CD8-positive, alpha-beta memory T cell (primary cell): ENCODE measurements around the gene NAGLU. TPM values are rescaled to one million over a fixed set of nuclear protein-coding genes. Genes with fewer than 3 reads are reported as not detected.
A peak's percentile ranks its signal among the peaks of the same experiment; 100 is the strongest.

Experiments used
- CTCF ChIA-PET: fragments of 350-600 bp; sonication (Branson Sonifier 250); formaldehyde crosslinking; loops from one replicate; lab custom pipeline; 2021; ENCODE audit warnings: antibody characterized with exemption; lab: Charles Lee
- POLR2A ChIA-PET: fragments of 350-600 bp; sonication (Branson Sonifier 250); formaldehyde crosslinking; loops from one replicate; lab custom pipeline; 2021; ENCODE audit warnings: antibody characterized with exemption; lab: Charles Lee
- DNase-seq, 5 donors: peaks; one replicate each; pipeline versions ENCODE4 v3.0.0 to v3.0.0-alpha.2; 2020 to 2022; ENCODE audit warnings: mixed read lengths in 1 of 5
- H3K27ac ChIP-seq: one replicate; pipeline ENCODE4 v1.7.0; 2013; ENCODE audit warnings: low read depth, mild to moderate bottlenecking, low read length, moderate library complexity
- H3K27me3 ChIP-seq: 2 replicates; pipeline ENCODE4 v1.7.0; 2013; ENCODE audit warnings: low read length, mild to moderate bottlenecking; ENCODE audit not compliant: insufficient read depth, poor library complexity, severe bottlenecking
- H3K36me3 ChIP-seq: 2 replicates; pipeline ENCODE4 v1.7.0; 2013; ENCODE audit warnings: mild to moderate bottlenecking, low read length, moderate library complexity; ENCODE audit not compliant: insufficient read depth
- H3K4me1 ChIP-seq: 2 replicates; pipeline ENCODE4 v1.7.0; 2013; ENCODE audit warnings: mild to moderate bottlenecking, low read length, moderate library complexity; ENCODE audit not compliant: insufficient read depth
- H3K4me3 ChIP-seq: 2 replicates; pipeline ENCODE4 v1.7.0; 2013; ENCODE audit warnings: mild to moderate bottlenecking, low read length
- H3K9me3 ChIP-seq: 2 replicates; pipeline ENCODE4 v1.7.0; 2013; ENCODE audit warnings: mild to moderate bottlenecking, low read length
- H3K27ac Mint-ChIP-seq, 8 donors: one replicate each; pipeline ENCODE4 v1.8.0; 2020 to 2021; ENCODE audit warnings: mixed read lengths in 8 of 8, mild to moderate bottlenecking in 6 of 8, inconsistent platforms in 3 of 8, moderate library complexity in 3 of 8
- H3K27me3 Mint-ChIP-seq, 2 donors: one replicate each; pipeline ENCODE4 v1.8.0; 2020 to 2021; ENCODE audit warnings: mixed read lengths in 2 of 2, mild to moderate bottlenecking in 1 of 2, moderate library complexity in 1 of 2
- H3K36me3 Mint-ChIP-seq, 3 donors: one replicate each; pipeline ENCODE4 v1.8.0; 2020 to 2021; ENCODE audit warnings: mixed read lengths in 3 of 3, inconsistent platforms in 1 of 3, mild to moderate bottlenecking in 1 of 3
- H3K4me1 Mint-ChIP-seq, 3 donors: one replicate each; pipeline ENCODE4 v1.8.0; 2020 to 2021; ENCODE audit warnings: mixed read lengths in 3 of 3, inconsistent platforms in 1 of 3, mild to moderate bottlenecking in 1 of 3
- H3K4me3 Mint-ChIP-seq, 7 donors: one replicate each; pipeline ENCODE4 v1.8.0; 2020 to 2021; ENCODE audit warnings: mixed read lengths in 7 of 7, mild to moderate bottlenecking in 6 of 7, moderate library complexity in 4 of 7, inconsistent platforms in 2 of 7
- H3K9me3 Mint-ChIP-seq, 5 donors: one replicate each; pipeline ENCODE4 v1.8.0; 2020 to 2022; ENCODE audit warnings: mixed read lengths in 5 of 5, mild to moderate bottlenecking in 3 of 5, moderate library complexity in 2 of 5, inconsistent platforms in 1 of 5
- polyA plus RNA-seq: library from polyadenylated mRNA; unstranded; fragments of 300-500 nt; fragmentation: Illumina TruSeq; gene quantifications from one replicate; pipeline ENCODE4 v1.2.3, GENCODE V29; 2021
- total RNA-seq, 2 experiments: library from RNA; stranded (reverse); gene quantifications; one replicate each; pipeline ENCODE4 v1.2.3, GENCODE V29; 2021

The NAGLU gene
- total and polyA plus RNA-seq, 3 experiments from 2014 or later, result 15.8 to 17.4 (median 17.0) TPM

DNA sequence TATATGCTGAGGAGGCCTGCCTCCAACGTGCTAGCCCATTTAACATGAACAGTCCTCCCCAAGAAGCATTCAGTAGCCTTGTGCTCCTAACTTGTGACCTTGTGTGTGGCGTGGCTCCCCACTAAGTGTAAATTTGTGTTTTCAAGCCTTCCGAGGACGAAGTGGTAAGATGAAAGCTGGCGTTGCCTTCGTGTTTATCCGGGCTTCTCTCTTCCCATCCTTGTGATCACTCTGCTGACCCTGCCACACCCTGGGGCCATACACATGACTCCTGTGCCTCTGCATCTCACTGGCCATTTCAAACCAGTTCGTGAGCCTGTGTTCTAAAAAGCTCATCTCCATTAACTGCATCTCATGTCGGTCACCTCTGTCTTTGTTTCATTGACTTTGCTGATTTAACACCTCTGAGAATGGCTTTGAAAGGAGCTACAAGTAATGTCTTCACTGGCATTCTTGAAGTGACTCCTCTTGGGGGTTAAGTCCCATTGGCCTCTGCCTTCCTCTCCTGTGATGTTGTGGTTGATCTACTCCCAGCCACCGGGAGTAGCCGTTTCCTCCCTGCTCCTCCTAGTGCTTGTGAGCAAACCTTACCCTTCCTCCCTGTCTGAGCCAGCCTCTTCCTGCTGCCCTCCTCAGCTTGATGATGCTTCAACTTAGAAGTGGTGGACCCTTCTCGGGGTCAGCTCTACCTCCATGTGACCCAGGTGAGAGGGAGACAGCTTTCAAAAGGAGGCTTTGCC is 27.4 kb upstream of the NAGLU start:
- H3K27ac ChIP-seq, result no peak overlapping the region
- no peaks in the 10 kb centered on the region for H3K9me3 Mint-ChIP-seq
- no peaks in the 10 kb centered on the region for H3K9me3 ChIP-seq
- CTCF ChIA-PET, result no interaction called here
- no peaks in the 10 kb centered on the region for H3K4me1 ChIP-seq
- peaks cover 0 to 4% (median 0%) of the 10 kb centered on the region in 3 donors for H3K36me3 Mint-ChIP-seq
- POLR2A ChIA-PET, result no interaction called here
- no peaks in the 10 kb centered on the region for H3K36me3 ChIP-seq
- H3K4me1 Mint-ChIP-seq, result no peaks in the 10 kb centered on the region
- DNase-seq, result no peak
- no peak overlapping the region for H3K4me3 Mint-ChIP-seq
- H3K27ac Mint-ChIP-seq, result peak overlapping the region in 1 of 8 donors; percentile 67
- H3K27me3 ChIP-seq, result no peaks in the 10 kb centered on the region
- no peak overlapping the region for H3K4me3 ChIP-seq
- H3K27me3 Mint-ChIP-seq, result peaks cover 11 to 15% of the 10 kb centered on the region in 2 donors

DNA sequence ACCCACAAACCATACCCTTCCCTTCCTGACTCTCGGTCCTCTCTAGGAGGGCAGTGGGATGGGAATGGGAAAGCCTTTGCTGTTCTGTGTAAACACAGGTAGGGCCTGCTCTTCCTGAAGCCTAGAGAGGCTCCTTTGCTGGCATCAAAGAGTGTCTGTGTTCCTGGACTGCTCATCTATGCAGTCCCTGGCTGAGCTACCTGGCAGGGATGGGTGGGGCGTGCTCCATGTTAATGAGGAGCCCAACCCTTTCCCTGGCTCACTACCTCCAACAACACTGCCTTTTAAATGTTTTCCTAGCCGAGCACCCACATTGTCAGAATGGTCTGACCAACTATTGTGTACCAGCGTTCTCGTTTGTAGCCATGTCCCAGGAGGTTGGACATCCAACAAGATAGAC is 26.6 kb upstream of the NAGLU start:
- H3K4me3 ChIP-seq, result no peak overlapping the region
- H3K36me3 ChIP-seq, result no peaks in the 10 kb centered on the region
- Mint-ChIP-seq H3K36me3 (peaks cover 0 to 4% (median 0%) of the 10 kb centered on the region in 3 donors), H3K4me3 (no peak overlapping the region), H3K27ac (no peak overlapping the region), H3K9me3 (no peaks in the 10 kb centered on the region), H3K27me3 (peaks cover 11 to 15% of the 10 kb centered on the region in 2 donors), H3K4me1 (no peaks in the 10 kb centered on the region)
- H3K27ac ChIP-seq, result no peak overlapping the region
- H3K9me3 ChIP-seq, result no peaks in the 10 kb centered on the region
- no peaks in the 10 kb centered on the region for H3K4me1 ChIP-seq
- H3K27me3 ChIP-seq, result no peaks in the 10 kb centered on the region
- DNase-seq, result no peak
- POLR2A ChIA-PET, result no interaction called here
- CTCF ChIA-PET, result interaction anchor here (1.0 kb wide), 1 partner anchor 187 kb away, joined by 3 read pairs; no protein-coding TSS in a partner anchor

DNA sequence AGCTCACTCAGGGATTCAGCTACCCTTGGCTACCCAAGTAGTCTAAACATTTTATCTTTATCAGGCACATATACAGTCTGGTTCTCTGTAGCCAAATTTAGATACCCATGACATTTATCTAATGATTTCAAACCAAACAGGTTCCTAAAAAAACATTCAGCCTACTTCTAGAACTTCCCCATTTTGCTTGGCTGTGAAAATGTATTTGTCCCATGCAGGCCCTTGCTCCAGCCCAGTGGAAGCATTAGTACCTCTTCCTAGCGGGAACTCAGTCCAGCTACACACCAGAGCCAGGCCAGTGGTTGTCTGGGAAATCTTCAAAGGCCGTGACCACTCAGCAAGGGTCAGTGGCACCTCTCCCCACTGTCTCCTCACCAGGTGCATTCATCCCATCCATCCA is 26.2 kb upstream of the NAGLU start:
- H3K27me3 ChIP-seq, result no peaks in the 10 kb centered on the region
- H3K9me3 ChIP-seq, result no peaks in the 10 kb centered on the region
- ChIA-PET CTCF (interaction anchor here (1.0 kb wide), 1 partner anchor 187 kb away, joined by 3 read pairs; no protein-coding TSS in a partner anchor), POLR2A (no interaction called here)
- Mint-ChIP-seq H3K27me3 (peaks cover 11 to 15% of the 10 kb centered on the region in 2 donors), H3K36me3 (peaks cover 0 to 4% (median 0%) of the 10 kb centered on the region in 3 donors), H3K4me3 (no peak overlapping the region), H3K9me3 (no peaks in the 10 kb centered on the region), H3K27ac (peak overlapping the region in 1 of 8 donors; percentile 30), H3K4me1 (no peaks in the 10 kb centered on the region)
- H3K27ac ChIP-seq, result no peak overlapping the region
- H3K4me3 ChIP-seq, result no peak overlapping the region
- H3K36me3 ChIP-seq, result no peaks in the 10 kb centered on the region
- DNase-seq, result no peak
- no peaks in the 10 kb centered on the region for H3K4me1 ChIP-seq

DNA sequence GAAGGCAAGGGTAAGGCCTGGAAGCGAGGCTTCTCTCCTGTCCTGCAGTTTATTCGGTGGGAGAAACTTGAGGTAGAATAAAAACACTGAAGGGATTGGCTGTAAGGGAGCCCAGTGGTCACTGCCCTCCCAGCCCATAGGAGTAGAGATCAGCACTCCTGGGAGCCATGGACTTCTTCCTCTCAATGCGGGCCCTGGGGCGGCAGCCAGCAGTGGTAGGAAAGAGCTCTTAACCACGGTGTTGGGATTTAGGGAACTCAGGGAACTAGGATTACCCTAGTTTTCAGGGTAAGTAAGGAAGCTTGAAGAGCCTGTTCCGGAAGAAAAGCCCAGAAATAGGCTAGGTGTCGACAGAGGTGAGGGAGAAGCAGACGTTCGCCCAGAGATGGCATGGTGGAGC is 23.8 kb upstream of the NAGLU start:
- Mint-ChIP-seq H3K27ac (no peak overlapping the region), H3K4me3 (no peak overlapping the region), H3K9me3 (no peaks in the 10 kb centered on the region), H3K4me1 (peaks cover 0 to under 1% (median under 1%) of the 10 kb centered on the region in 3 donors), H3K27me3 (peaks cover 9 to 15% of the 10 kb centered on the region in 2 donors), H3K36me3 (peaks cover 0 to 4% (median 0%) of the 10 kb centered on the region in 3 donors)
- ChIA-PET CTCF (interaction anchor here (3.0 kb wide), 1 partner anchor 106 kb away, joined by 12 read pairs; no protein-coding TSS in a partner anchor), POLR2A (no interaction called here)
- Histone ChIP-seq H3K27ac (no peak overlapping the region), H3K9me3 (no peaks in the 10 kb centered on the region), H3K4me1 (peaks cover 2% of the 10 kb centered on the region), H3K4me3 (no peak overlapping the region), H3K27me3 (no peaks in the 10 kb centered on the region), H3K36me3 (no peaks in the 10 kb centered on the region)
- DNase-seq, result no peak

DNA sequence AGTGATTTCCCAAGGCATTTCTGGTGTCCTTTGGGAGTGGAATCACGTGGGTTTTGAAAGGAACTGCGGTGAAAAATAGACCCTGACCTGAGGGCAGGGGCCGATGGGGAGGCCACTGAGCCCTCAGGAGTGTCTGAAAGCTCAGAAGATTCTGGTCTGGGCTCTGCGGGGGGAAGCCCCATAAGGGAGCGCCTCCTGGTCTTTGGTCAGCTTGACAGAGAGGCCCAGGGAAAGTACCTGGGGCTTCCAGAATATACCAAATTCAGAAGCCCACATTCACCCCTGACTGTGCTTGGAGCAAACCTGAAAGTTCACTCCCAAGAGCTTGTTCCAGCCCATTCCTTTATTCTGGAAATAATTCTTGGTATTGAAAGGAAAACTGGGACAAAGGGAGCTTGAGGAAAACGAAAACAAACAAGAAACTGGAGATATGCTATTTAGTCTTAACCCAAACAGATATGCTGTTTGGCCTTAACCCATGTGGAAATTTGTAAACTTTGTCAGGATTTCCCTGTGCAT is 23.2 kb upstream of the NAGLU start:
- H3K27me3 ChIP-seq, result no peaks in the 10 kb centered on the region
- Mint-ChIP-seq H3K4me3 (no peak overlapping the region), H3K4me1 (peaks cover 2 to 6% (median 6%) of the 10 kb centered on the region in 3 donors), H3K36me3 (peaks cover 0 to 4% (median 0%) of the 10 kb centered on the region in 3 donors), H3K27me3 (peaks cover 9 to 15% of the 10 kb centered on the region in 2 donors), H3K9me3 (no peaks in the 10 kb centered on the region), H3K27ac (no peak overlapping the region)
- peaks cover 4% of the 10 kb centered on the region for H3K4me1 ChIP-seq
- no peak overlapping the region for H3K4me3 ChIP-seq
- H3K9me3 ChIP-seq, result no peaks in the 10 kb centered on the region
- POLR2A ChIA-PET, result no interaction called here
- DNase-seq, result no peak
- no peak overlapping the region for H3K27ac ChIP-seq
- H3K36me3 ChIP-seq, result no peaks in the 10 kb centered on the region
- CTCF ChIA-PET, result interaction anchor here (3.0 kb wide), 1 partner anchor 106 kb away, joined by 12 read pairs; no protein-coding TSS in a partner anchor

DNA sequence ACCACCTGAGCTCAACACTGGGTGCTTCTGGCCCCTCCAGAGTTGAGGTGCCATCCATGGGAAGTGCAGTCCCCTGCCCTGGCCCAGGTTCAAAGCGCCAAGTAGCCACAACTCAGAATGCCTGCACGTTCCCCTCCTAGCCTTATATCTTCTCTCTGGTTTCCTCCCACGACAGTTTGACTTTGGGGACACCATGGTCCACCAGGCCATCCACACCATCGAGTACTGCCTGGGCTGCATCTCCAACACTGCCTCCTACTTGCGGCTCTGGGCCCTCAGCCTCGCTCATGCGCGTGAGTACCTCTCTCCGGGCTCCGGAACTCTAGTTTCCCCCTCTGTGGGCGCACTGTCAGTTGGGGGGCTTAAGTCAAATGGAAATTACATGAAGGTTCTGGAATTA is 22.4 kb upstream of the NAGLU start:
- Mint-ChIP-seq H3K27ac (no peak overlapping the region), H3K4me1 (peaks cover 2 to 7% (median 7%) of the 10 kb centered on the region in 3 donors), H3K27me3 (peaks cover 9 to 15% of the 10 kb centered on the region in 2 donors), H3K4me3 (no peak overlapping the region), H3K36me3 (peaks cover 0 to 2% (median 0%) of the 10 kb centered on the region in 3 donors), H3K9me3 (no peaks in the 10 kb centered on the region)
- peaks cover 4% of the 10 kb centered on the region for H3K4me1 ChIP-seq
- H3K9me3 ChIP-seq, result no peaks in the 10 kb centered on the region
- H3K4me3 ChIP-seq, result no peak overlapping the region
- no peaks in the 10 kb centered on the region for H3K36me3 ChIP-seq
- POLR2A ChIA-PET, result interaction anchor here (0.6 kb wide), 1 partner anchor 1080 kb away, joined by 3 read pairs; no protein-coding TSS in a partner anchor
- no peaks in the 10 kb centered on the region for H3K27me3 ChIP-seq
- H3K27ac ChIP-seq, result no peak overlapping the region
- DNase-seq, result no peak
- CTCF ChIA-PET, result interaction anchor here (1.0 to 3.0 kb wide), 3 partner anchors 14 to 107 kb away, joined by 3 to 12 read pairs (median 4); partner anchors contain the start of gene NAGLU

DNA sequence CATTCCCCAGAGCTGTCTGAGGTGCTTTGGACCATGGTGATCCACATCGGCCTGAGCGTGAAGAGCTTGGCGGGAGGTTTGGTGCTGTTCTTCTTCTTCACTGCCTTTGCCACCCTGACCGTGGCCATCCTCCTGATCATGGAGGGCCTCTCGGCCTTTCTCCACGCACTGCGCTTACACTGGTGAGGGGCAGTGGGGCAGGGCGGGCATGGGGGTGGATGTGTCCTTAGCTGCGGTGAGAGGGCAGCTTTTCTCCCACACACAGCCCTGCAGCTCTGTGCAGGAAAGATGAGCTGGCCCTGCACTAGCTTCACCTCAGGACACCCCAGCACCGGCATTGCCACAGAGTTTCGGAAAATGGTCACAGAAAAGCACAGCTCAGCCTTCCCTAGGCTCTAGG is 21.8 kb upstream of the NAGLU start:
- no peak overlapping the region for H3K27ac ChIP-seq
- no peaks in the 10 kb centered on the region for H3K9me3 ChIP-seq
- ChIA-PET CTCF (interaction anchor here (0.9 to 3.0 kb wide), 4 partner anchors 13 to 192 kb away, joined by 3 to 12 read pairs (median 4); partner anchors contain the start of gene NAGLU), POLR2A (interaction anchor here (0.6 kb wide), 1 partner anchor 67 kb away, joined by 4 read pairs; no protein-coding TSS in a partner anchor)
- peaks cover 7 to 15% of the 10 kb centered on the region in 2 donors for H3K27me3 Mint-ChIP-seq
- peaks cover 4% of the 10 kb centered on the region for H3K4me1 ChIP-seq
- no peaks in the 10 kb centered on the region for H3K36me3 ChIP-seq
- DNase-seq, result no peak
- no peaks in the 10 kb centered on the region for H3K9me3 Mint-ChIP-seq
- H3K4me1 Mint-ChIP-seq, result peaks cover 2 to 7% (median 7%) of the 10 kb centered on the region in 3 donors
- H3K27ac Mint-ChIP-seq, result no peak overlapping the region
- H3K4me3 ChIP-seq, result no peak overlapping the region
- H3K27me3 ChIP-seq, result no peaks in the 10 kb centered on the region
- peaks cover 0 to 2% (median 0%) of the 10 kb centered on the region in 3 donors for H3K36me3 Mint-ChIP-seq
- no peak overlapping the region for H3K4me3 Mint-ChIP-seq
